ENCODE data around the gene BAZ1A. TPM values are rescaled to one million over a fixed set of nuclear protein-coding genes. Genes with fewer than 3 reads are reported as not detected.

The BAZ1A gene
- total and polyA plus RNA-seq, 2 of the 8 experiments (the other 6 are each of a cell fraction or from before 2014, with no cell fraction given): 8.0 to 23.1 TPM

DNA sequence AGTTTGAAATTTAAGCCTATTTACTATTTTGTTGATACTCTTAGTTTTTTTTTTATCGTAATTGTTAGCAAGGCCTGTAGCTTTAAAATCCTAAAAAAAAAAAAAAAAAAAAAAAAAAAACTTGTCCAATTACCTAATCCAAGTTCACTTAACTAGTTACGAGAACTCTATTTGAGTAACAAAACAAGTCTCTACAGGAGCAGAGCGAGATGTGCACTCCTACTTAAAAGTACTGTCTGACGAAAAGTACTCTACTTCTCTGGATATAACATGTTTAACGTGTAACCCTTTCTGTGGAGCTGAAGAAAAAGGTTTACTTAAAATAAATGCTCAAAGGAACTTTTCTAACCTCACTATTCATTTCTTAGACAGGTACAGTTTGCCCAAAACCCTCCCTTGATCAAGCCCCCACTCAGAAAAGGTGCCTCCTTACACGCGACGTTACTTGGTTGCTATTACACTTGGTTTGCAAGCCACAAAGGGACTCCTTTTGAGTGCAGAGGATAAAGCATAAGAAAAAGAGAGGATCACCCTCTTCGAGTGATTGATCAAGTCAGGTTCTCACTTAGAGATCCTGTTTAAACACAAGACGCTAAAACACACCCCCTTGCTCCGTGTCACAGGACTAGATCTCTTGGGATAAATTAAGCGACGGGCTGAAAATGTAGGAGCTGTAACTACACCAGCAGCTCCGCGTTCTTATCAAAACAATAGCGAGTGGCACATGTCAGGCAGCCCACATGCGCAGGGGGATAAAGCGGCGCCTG, 2.2 kb downstream of the BAZ1A start:
- Histone ChIP-seq H3K9me3 (ENCODE audit: insufficient read depth in 2 of 2, low read depth in 1 of 2, low read length in 1 of 2) (no peaks in the 10 kb centered on the region), H2BK12ac (ENCODE audit: low read depth, low read length) (0 out of 2 replicates have a peak overlapping the region, but pooled peaks have one; percentile 14), H3K4me3 (ENCODE audit: extremely low read depth in 1 of 4, insufficient read depth in 2 of 4, low read depth in 3 of 4, low read length in 4 of 4) (peak overlapping the region; percentile 72 to 85 (median 77)), H4K91ac (replicated peaks; ENCODE audit: insufficient read length, low read length) (no peak overlapping the region), H4K8ac (ENCODE audit: extremely low read depth, insufficient read depth, low read length) (no peak overlapping the region), H3K9ac (replicated peaks in 1 of 4; ENCODE audit: extremely low read depth in 1 of 4, low read depth in 3 of 4, low read length in 3 of 4) (peak overlapping the region; percentile 5 to 88 (median 53); a peak in 5 of 7 replicates), H2BK120ac (replicated peaks; ENCODE audit: low read depth, low read length) (no peak overlapping the region), H3K4me1 (replicated peaks in 1 of 4; ENCODE audit: control insufficient read depth in 3 of 4, insufficient read depth in 4 of 4, low read length in 3 of 4) (peaks cover 0 to 4% (median under 1%) of the 10 kb centered on the region in 4 experiments; a peak in 2 of 7 replicates), H3K4ac (replicated peaks; ENCODE audit: insufficient read length, low read depth, low read length) (no peak overlapping the region), H2BK15ac (ENCODE audit: low read length) (no peak overlapping the region), H3K4me2 (ENCODE audit: insufficient read depth in 1 of 2, low read depth in 2 of 2, low read length in 2 of 2) (peak overlapping the region; percentile 68 to 96), H3K27ac (ENCODE audit: low read depth, low read length) (no peak overlapping the region), H3K56ac (replicated peaks; ENCODE audit: insufficient read length, low read depth, low read length) (no peak overlapping the region), H2AFZ (ENCODE audit: low read length) (peak overlapping the region; percentile 25; the same call in 1 of the 2 replicates), H4K20me1 (replicated peaks in 1 of 2; ENCODE audit: control insufficient read depth in 1 of 2, insufficient read depth in 2 of 2, low read length in 2 of 2) (peaks cover 0 to 1% of the 10 kb centered on the region in 2 experiments), H2AK5ac (ENCODE audit: low read depth, low read length) (no peak overlapping the region), H2BK20ac (ENCODE audit: low read length) (no peak overlapping the region), H4K5ac (ENCODE audit: insufficient read length, low read depth, low read length) (no peak overlapping the region), H3K36me3 (ENCODE audit: control insufficient read depth in 2 of 4, insufficient read depth in 4 of 4, low read length in 3 of 4) (no peaks in the 10 kb centered on the region), H3K23me2 (ENCODE audit: low read depth, low read length) (peaks cover 4% of the 10 kb centered on the region; the same call in 1 of the 2 replicates), H2BK5ac (ENCODE audit: low read depth, low read length) (no peak overlapping the region), H3K18ac (ENCODE audit: extremely low read depth, low read length) (peak overlapping the region; percentile 38; the same call in 1 of the 2 replicates), H3K79me2 (ENCODE audit: control insufficient read depth in 1 of 2, insufficient read depth in 2 of 2, low read length in 2 of 2) (peaks cover 0 to 37% of the 10 kb centered on the region in 2 experiments; a peak in 2 of 4 replicates), H3K27me3 (replicated peaks in 1 of 4; ENCODE audit: control insufficient read depth in 3 of 4, extremely low read depth in 1 of 4, insufficient read depth in 3 of 4, low read length in 3 of 4) (no peaks in the 10 kb centered on the region), H3K14ac (ENCODE audit: insufficient read length) (no peak overlapping the region), H3K23ac (ENCODE audit: insufficient read length) (no peak overlapping the region), H3K79me1 (ENCODE audit: low read depth, low read length) (no peaks in the 10 kb centered on the region; the same call in 1 of the 2 replicates)
- FAIRE-seq (no peak), DNase-seq (ENCODE audit: low read depth in 1 of 2, low spot score in 2 of 2) (no peak)
- TF ChIP-seq TAF1 (IDR thresholded peaks at IDR 0.05; ENCODE audit: low read depth, low read length): peak; percentile 64
- no peak for TF ChIP-seq CBX8 (IDR thresholded peaks at IDR 0.05; ENCODE audit: borderline replicate concordance, low read depth, low read length)
- peak; percentile 53 for TF ChIP-seq SAP30 (IDR thresholded peaks at IDR 0.05; ENCODE audit: insufficient read depth, insufficient replicate concordance, low read length)
- TF ChIP-seq, protein P1, sequence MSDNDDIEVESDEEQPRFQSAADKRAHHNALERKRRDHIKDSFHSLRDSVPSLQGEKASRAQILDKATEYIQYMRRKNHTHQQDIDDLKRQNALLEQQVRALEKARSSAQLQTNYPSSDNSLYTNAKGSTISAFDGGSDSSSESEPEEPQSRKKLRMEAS (IDR thresholded peaks at IDR 0.05): peak; percentile 88
- TF ChIP-seq, protein P2, sequence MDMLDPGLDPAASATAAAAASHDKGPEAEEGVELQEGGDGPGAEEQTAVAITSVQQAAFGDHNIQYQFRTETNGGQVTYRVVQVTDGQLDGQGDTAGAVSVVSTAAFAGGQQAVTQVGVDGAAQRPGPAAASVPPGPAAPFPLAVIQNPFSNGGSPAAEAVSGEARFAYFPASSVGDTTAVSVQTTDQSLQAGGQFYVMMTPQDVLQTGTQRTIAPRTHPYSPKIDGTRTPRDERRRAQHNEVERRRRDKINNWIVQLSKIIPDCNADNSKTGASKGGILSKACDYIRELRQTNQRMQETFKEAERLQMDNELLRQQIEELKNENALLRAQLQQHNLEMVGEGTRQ (IDR thresholded peaks at IDR 0.05; ENCODE audit: low read length): no peak
- 0 out of 2 replicates have a peak, but pooled peaks have one; percentile 10 for TF ChIP-seq SP1 (IDR thresholded peaks at IDR 0.05; ENCODE audit: low read depth, low read length)
- TF ChIP-seq NRF1 (IDR thresholded peaks at IDR 0.05; ENCODE audit: low read depth, low read length): peak; percentile 30; the same call in 1 of the 2 replicates
- no peak for TF ChIP-seq BACH1 (IDR thresholded peaks at IDR 0.05; ENCODE audit: low read length)
- TF ChIP-seq SIN3A (conservative IDR thresholded peaks at IDR 0.05 in 1 of 2, IDR thresholded peaks at IDR 0.05 in 1 of 2; ENCODE audit: low read depth in 1 of 2, low read length in 2 of 2): peak; percentile 79 to 90; a peak in 2 of 4 replicates
- 12% methylated on average over 19 of the region's 19 CpGs; no CpG with 5 or more reads in 1 of the 2 experiments for WGBS, 2 experiments (ENCODE audit: extremely low coverage in 1 of 2, insufficient coverage in 1 of 2, insufficient read length in 1 of 2, insufficient replicate concordance in 2 of 2, low coverage in 1 of 2, low lambda C conversion rate in 2 of 2, missing lambda C conversion rate in 1 of 2)
- ChIA-PET CTCF (ENCODE audit: partially characterized antibody) (interaction anchor here (0.6 to 1.4 kb wide), 2 partner anchors 10 to 89 kb away, joined by 3 to 4 read pairs; no protein-coding TSS in a partner anchor), POLR2A (ENCODE audit: partially characterized antibody) (interaction anchor here (1.0 to 2.9 kb wide), 3 partner anchors 9 to 250 kb away, joined by 3 to 14 read pairs (median 4); partner anchors contain the start of gene SRP54)
